RWPE2 (cell line): ENCODE data around the gene PRSS27.
A peak's percentile ranks its signal among the peaks of the same experiment; 100 is the strongest.

Experiments used
- ATAC-seq: fragments of 200-7000 bp; cut with Tn5 transposase; 3 replicates; pipeline ENCODE4 v1.9.1; 2021; ENCODE audit warnings: low read depth
- DNase-seq: peaks from one replicate; pipeline ENCODE4 v3.0.0-alpha.2; 2020; ENCODE audit warnings: low spot score
- H3K27ac ChIP-seq: fragments of 450-650 bp; 2 replicates; pipeline ENCODE4 v1.5.1; 2017; ENCODE audit warnings: mild to moderate bottlenecking; ENCODE audit not compliant: poor library complexity, severe bottlenecking
- H3K27me3 ChIP-seq: fragments of 250-450 bp; sonication (Bioruptor Pico); 2 replicates; pipeline ENCODE4 v1.5.1; 2021; ENCODE audit warnings: mild to moderate bottlenecking, moderate library complexity; ENCODE audit not compliant: insufficient read depth, poor library complexity, severe bottlenecking
- H3K36me3 ChIP-seq: fragments of 250-450 bp; sonication (Bioruptor Pico); 2 replicates; pipeline ENCODE4 v1.5.1; 2020; ENCODE audit warnings: low read depth, mild to moderate bottlenecking, moderate library complexity
- H3K4me1 ChIP-seq: fragments of 250-450 bp; sonication (Bioruptor Pico); 2 replicates; pipeline ENCODE4 v1.5.1; 2021; ENCODE audit warnings: mild to moderate bottlenecking, moderate library complexity; ENCODE audit not compliant: insufficient read depth, poor library complexity, severe bottlenecking
- H3K4me3 ChIP-seq: fragments of 250-450 bp; sonication (Bioruptor Pico); 2 replicates; pipeline ENCODE4 v1.5.1; 2021; ENCODE audit warnings: mild to moderate bottlenecking, moderate library complexity; ENCODE audit not compliant: severe bottlenecking
- H3K9me3 ChIP-seq: fragments of 250-450 bp; sonication (Bioruptor Pico); 2 replicates; pipeline ENCODE4 v1.5.1; 2021; ENCODE audit warnings: mild to moderate bottlenecking, moderate library complexity; ENCODE audit not compliant: severe bottlenecking
- TF ChIP-seq, protein P1 (sequence below): fragments of 450-650 bp; IDR thresholded peaks from one replicate; pipeline ENCODE4 v1.5.1; 2017; ENCODE audit warnings: mild to moderate bottlenecking, moderate library complexity; ENCODE audit not compliant: poor library complexity, severe bottlenecking

Gene PRSS27

GRCh38 chr16:2719328-2720063 is 528 bp downstream of the PRSS27 start:
- TF ChIP-seq, protein P1, sequence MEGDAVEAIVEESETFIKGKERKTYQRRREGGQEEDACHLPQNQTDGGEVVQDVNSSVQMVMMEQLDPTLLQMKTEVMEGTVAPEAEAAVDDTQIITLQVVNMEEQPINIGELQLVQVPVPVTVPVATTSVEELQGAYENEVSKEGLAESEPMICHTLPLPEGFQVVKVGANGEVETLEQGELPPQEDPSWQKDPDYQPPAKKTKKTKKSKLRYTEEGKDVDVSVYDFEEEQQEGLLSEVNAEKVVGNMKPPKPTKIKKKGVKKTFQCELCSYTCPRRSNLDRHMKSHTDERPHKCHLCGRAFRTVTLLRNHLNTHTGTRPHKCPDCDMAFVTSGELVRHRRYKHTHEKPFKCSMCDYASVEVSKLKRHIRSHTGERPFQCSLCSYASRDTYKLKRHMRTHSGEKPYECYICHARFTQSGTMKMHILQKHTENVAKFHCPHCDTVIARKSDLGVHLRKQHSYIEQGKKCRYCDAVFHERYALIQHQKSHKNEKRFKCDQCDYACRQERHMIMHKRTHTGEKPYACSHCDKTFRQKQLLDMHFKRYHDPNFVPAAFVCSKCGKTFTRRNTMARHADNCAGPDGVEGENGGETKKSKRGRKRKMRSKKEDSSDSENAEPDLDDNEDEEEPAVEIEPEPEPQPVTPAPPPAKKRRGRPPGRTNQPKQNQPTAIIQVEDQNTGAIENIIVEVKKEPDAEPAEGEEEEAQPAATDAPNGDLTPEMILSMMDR = no peak
- peak overlapping the region; percentile 68 for H3K27ac ChIP-seq
- peaks cover 7% of the 10 kb centered on the region for H3K4me1 ChIP-seq
- H3K9me3 ChIP-seq = no peaks in the 10 kb centered on the region
- ATAC-seq = no peak
- H3K27me3 ChIP-seq = no peaks in the 10 kb centered on the region
- peak; percentile 54 for DNase-seq
- H3K36me3 ChIP-seq = no peaks in the 10 kb centered on the region
- no peak overlapping the region for H3K4me3 ChIP-seq

- Histone ChIP-seq H3K36me3 (no peaks in the 10 kb centered on the region), H3K4me1 (no peaks in the 10 kb centered on the region), H3K27ac (no peak overlapping the region), H3K4me3 (no peak overlapping the region), H3K27me3 (no peaks in the 10 kb centered on the region), H3K9me3 (no peaks in the 10 kb centered on the region)
- TF ChIP-seq, protein P1 = no peak
- DNase-seq (no peak), ATAC-seq (no peak)
Observed at GRCh38 chr16:2717383-2718263, 2.4 kb downstream of the PRSS27 start.

DNA sequence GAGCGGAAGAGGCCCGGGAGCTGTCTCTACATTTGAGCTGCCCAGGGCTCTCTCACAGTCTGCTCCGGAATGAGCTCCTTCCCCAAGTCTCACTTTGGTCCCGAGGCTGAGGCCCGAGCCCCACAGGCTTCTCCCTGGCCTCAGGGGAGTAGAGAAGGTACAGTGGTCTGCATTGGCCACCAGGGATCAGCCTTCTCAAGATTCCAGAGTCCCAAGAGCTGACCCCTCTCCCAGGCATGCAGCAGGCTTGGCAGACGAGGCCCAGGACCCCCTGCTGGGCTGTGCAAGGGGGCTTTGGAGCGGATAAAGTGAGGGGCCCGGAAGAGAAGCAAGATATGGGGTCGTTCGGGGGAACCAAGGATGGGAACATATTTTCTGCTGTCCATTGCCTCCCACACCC is 3.1 kb downstream of the PRSS27 start:
- no peak overlapping the region for H3K4me3 ChIP-seq
- DNase-seq (no peak), ATAC-seq (no peak)
- TF ChIP-seq, protein P1 = no peak
- H3K4me1 ChIP-seq = no peaks in the 10 kb centered on the region
- no peak overlapping the region for H3K27ac ChIP-seq
- no peaks in the 10 kb centered on the region for H3K27me3 ChIP-seq
- no peaks in the 10 kb centered on the region for H3K36me3 ChIP-seq
- no peaks in the 10 kb centered on the region for H3K9me3 ChIP-seq

DNA sequence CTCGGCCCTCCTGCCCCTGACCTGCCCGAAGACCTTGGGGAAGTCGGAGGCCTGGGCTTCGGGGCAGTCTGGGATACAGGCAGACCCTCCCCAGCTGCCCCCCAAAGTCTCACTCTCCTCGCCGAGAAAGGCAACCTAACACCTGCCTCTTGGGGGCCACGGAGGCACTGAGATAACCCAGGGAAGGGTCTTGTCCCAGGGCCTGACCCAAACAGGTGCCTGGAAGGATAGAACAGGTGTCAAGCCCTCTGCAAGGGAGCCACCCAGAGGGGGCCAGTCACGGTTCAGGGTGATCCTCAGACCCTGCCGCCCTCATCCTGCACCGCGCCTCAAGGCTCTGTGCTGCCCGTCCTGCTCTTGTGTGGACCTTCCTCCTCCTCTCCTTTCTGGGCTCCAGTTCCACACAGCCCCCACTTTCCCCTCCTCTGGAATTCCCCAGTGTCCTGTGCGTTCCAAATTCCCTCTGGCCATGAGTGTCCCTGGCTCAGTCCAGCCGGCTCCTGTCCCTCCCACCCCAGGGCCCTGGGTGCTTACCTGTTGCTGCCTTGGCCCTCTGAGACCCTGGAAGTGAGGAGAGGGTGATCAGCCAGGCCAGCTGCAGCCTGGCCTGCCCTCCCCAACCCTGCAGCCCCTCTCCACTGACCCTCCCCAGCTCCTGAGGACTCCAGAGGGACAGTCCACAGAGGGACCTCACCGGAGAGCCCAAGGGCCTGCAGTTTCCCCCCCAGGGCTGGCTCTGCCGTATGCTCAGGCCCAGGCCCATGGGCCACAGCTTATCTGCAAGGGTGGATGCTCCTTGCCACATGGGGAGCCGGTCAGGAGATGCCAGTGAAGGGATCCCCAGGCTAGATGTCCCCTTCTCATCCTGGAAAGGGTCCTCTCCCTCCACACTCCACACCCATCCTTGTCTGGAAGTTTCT is 3.8 kb downstream of the PRSS27 start:
- peak; percentile 56 for DNase-seq
- no peaks in the 10 kb centered on the region for H3K4me1 ChIP-seq

More for the DNA sequence above, 3.8 kb downstream of the PRSS27 start:
- no peak overlapping the region for H3K4me3 ChIP-seq
- no peak for ATAC-seq
- no peak overlapping the region for H3K27ac ChIP-seq
- H3K27me3 ChIP-seq = no peaks in the 10 kb centered on the region
- no peaks in the 10 kb centered on the region for H3K36me3 ChIP-seq
- H3K9me3 ChIP-seq = no peaks in the 10 kb centered on the region
- TF ChIP-seq, protein P1 = no peak
